Mucosa of rectum (tissue), 2 donors: ENCODE data around the gene PCCA.
A peak's percentile ranks its signal among the peaks of the same experiment; 100 is the strongest.

Experiments
- H3K27ac ChIP-seq, 2 donors: one replicate each; pipeline ENCODE4 v1.7.0; 2013; ENCODE audit warnings: inconsistent platforms in 2 of 2, low read depth in 2 of 2, low read length in 2 of 2
- H3K27me3 ChIP-seq, 2 donors: one replicate each; pipeline ENCODE4 v1.7.0; 2013; ENCODE audit warnings: low read length in 2 of 2; ENCODE audit not compliant: control insufficient read depth in 2 of 2, insufficient read depth in 2 of 2
- H3K36me3 ChIP-seq, 2 donors: one replicate each; pipeline ENCODE4 v1.7.0; 2013; ENCODE audit warnings: low read length in 2 of 2; ENCODE audit not compliant: control insufficient read depth in 2 of 2, insufficient read depth in 2 of 2
- H3K4me1 ChIP-seq, 2 donors: one replicate each; pipeline ENCODE4 v1.7.0; 2013; ENCODE audit warnings: low read length in 2 of 2, mild to moderate bottlenecking in 1 of 2; ENCODE audit not compliant: control insufficient read depth in 2 of 2, insufficient read depth in 2 of 2
- H3K4me3 ChIP-seq, 2 donors: one replicate each; pipeline ENCODE4 v1.7.0; 2013; ENCODE audit warnings: low read length in 2 of 2
- H3K9ac ChIP-seq, 2 donors: one replicate each; pipeline ENCODE4 v1.7.0; 2013; ENCODE audit warnings: low read length in 2 of 2, low read depth in 1 of 2, mild to moderate bottlenecking in 1 of 2
- H3K9me3 ChIP-seq, 2 donors: one replicate each; pipeline ENCODE4 v1.7.0; 2013; ENCODE audit warnings: low read length in 2 of 2; ENCODE audit not compliant: control insufficient read depth in 2 of 2
- donor health status: healthy.
- donor health status: Normal muscosa, but diverticular disease.

PCCA gene

GRCh38 chr13:100229603-100230002, 140.7 kb downstream of the PCCA start:
- Histone ChIP-seq H3K27me3 (no peaks in the 10 kb centered on the region), H3K9me3 (no peaks in the 10 kb centered on the region), H3K36me3 (peaks cover 0 to 4% of the 10 kb centered on the region in 2 donors), H3K27ac (peak overlapping the region; percentile 86 to 87), H3K9ac (peak overlapping the region in 1 of 2 donors; percentile 24), H3K4me1 (peaks cover 6 to 17% of the 10 kb centered on the region in 2 donors), H3K4me3 (peak overlapping the region in 1 of 2 donors; percentile 60)

DNA sequence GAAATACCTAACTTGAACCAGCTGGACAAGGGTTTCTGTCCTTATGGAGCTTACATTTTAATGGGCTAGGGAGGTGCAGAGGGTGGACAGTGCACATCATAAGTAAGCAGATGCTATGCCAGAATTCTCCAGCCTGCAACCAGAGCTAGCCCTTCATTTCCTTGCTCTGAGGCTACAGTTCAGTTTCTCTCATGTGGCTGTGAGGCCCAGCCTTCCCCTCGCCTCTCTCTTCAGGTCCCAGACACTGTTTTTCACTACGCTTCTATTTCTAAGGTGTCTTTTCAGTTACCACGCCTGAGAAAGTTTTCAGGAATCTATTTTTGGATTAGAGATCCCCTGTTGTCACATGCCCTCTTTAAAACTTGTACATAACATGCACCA, 141.9 kb downstream of the PCCA start:
- H3K9ac ChIP-seq, result peak overlapping the region in 1 of 2 donors; percentile 0
- H3K9me3 ChIP-seq, result no peaks in the 10 kb centered on the region
- H3K36me3 ChIP-seq, result peaks cover 0 to 4% of the 10 kb centered on the region in 2 donors
- peak overlapping the region; percentile 86 to 87 for H3K27ac ChIP-seq
- H3K27me3 ChIP-seq, result no peaks in the 10 kb centered on the region
- peaks cover 6 to 24% of the 10 kb centered on the region in 2 donors for H3K4me1 ChIP-seq
- H3K4me3 ChIP-seq, result no peak overlapping the region

- no peaks in the 10 kb centered on the region for H3K9me3 ChIP-seq
- no peaks in the 10 kb centered on the region for H3K27me3 ChIP-seq
- H3K36me3 ChIP-seq, result peaks cover 0 to 4% of the 10 kb centered on the region in 2 donors
- peaks cover 6 to 24% of the 10 kb centered on the region in 2 donors for H3K4me1 ChIP-seq
- no peak overlapping the region for H3K9ac ChIP-seq
- no peak overlapping the region for H3K4me3 ChIP-seq
- H3K27ac ChIP-seq, result peak overlapping the region; percentile 86 to 87
Measured at GRCh38 chr13:100231176-100231575, 142.3 kb downstream of the PCCA start.

DNA sequence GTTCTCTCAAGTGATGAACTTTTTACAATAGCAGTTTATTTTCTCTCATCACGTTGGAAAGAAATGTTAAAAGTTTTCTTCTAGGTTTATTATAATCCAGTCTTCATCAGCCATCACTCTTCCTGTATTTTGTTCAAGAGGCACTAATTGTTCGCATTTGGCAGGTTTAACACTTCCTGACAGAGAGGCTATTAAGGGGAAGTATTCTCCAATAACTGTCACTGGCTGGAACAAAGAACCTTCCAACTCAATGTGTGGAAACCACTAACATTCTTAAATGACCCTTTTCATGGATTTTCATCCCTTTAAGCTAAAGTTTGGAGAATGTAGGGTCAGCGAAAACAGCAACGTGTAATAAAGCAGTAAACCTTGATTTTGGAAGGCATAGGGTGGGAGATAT, 145.1 kb downstream of the PCCA start:
- Histone ChIP-seq H3K36me3 (no peaks in the 10 kb centered on the region), H3K27ac (no peak overlapping the region), H3K4me1 (peaks cover 6 to 24% of the 10 kb centered on the region in 2 donors), H3K9ac (no peak overlapping the region), H3K9me3 (no peaks in the 10 kb centered on the region), H3K27me3 (no peaks in the 10 kb centered on the region), H3K4me3 (no peak overlapping the region)

DNA sequence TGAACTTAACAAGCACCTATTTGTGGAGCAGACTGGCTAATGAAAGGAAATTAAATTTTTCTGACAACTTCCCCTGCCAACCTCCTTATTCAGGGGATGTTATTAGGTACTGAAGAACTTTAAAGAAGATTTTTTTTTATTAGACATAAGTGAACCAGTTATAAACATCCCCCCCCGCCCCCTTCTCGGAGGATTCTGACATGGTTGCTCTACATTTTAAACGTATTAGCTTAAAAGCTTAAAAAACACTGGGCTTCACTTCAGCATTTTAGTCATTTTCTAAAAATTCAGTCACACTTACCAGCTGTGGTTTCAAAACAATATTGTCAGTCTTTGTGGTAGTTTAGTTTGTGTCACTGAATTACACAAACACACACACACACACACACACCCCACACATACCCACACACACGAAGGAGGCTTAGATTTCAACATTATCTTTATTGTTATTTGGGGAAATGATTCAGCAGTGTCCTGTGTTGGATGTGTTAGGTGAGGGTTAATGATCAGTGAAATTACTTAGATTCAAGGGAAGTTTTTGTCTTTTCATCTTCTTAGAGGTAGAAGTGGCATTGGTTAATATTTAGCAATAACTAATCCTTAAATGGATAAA, 145.7 kb downstream of the PCCA start:
- no peak overlapping the region for H3K4me3 ChIP-seq
- no peaks in the 10 kb centered on the region for H3K9me3 ChIP-seq
- H3K27me3 ChIP-seq, result no peaks in the 10 kb centered on the region
- no peak overlapping the region for H3K27ac ChIP-seq
- H3K36me3 ChIP-seq, result no peaks in the 10 kb centered on the region
- peaks cover 3 to 24% of the 10 kb centered on the region in 2 donors for H3K4me1 ChIP-seq
- no peak overlapping the region for H3K9ac ChIP-seq

GRCh38 chr13:100235311-100235901, 146.5 kb downstream of the PCCA start:
- H3K36me3 ChIP-seq, result no peaks in the 10 kb centered on the region
- no peaks in the 10 kb centered on the region for H3K27me3 ChIP-seq
- H3K9me3 ChIP-seq, result no peaks in the 10 kb centered on the region
- H3K27ac ChIP-seq, result no peak overlapping the region
- peaks cover 0 to 20% of the 10 kb centered on the region in 2 donors for H3K4me1 ChIP-seq
- H3K4me3 ChIP-seq, result peak overlapping the region in 1 of 2 donors; percentile 11
- no peak overlapping the region for H3K9ac ChIP-seq

GRCh38 chr13:100240109-100240779, 151.4 kb downstream of the PCCA start:
- H3K27me3 ChIP-seq, result no peaks in the 10 kb centered on the region
- no peaks in the 10 kb centered on the region for H3K36me3 ChIP-seq
- no peaks in the 10 kb centered on the region for H3K9me3 ChIP-seq
- H3K27ac ChIP-seq, result no peak overlapping the region
- peaks cover 0 to 2% of the 10 kb centered on the region in 2 donors for H3K4me1 ChIP-seq
- H3K4me3 ChIP-seq, result no peak overlapping the region
- H3K9ac ChIP-seq, result no peak overlapping the region

DNA sequence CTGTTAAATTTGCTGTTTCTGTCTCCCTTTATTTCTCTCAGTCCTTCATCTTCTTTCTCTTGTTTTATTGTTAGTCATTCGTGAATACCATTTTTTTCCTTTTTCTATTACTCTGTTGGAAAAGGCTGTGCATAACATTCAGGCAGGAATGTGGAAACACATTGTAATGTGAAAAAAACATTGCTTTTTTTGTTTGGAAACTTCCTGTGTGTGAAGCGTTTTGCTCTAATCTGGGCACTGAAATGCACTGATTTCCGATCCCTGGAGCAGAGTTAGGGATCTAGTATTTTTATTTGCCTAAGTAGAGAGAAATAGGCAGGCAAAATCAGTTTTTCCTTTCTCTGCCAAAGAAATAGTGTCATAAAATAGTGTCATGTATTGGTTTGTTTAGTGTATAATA, 155.5 kb downstream of the PCCA start:
- H3K27me3 ChIP-seq, result no peaks in the 10 kb centered on the region
- no peaks in the 10 kb centered on the region for H3K36me3 ChIP-seq
- no peak overlapping the region for H3K9ac ChIP-seq
- no peak overlapping the region for H3K27ac ChIP-seq
- no peaks in the 10 kb centered on the region for H3K9me3 ChIP-seq
- H3K4me1 ChIP-seq, result no peaks in the 10 kb centered on the region
- no peak overlapping the region for H3K4me3 ChIP-seq

- Histone ChIP-seq H3K27me3 (no peaks in the 10 kb centered on the region), H3K27ac (no peak overlapping the region), H3K4me1 (no peaks in the 10 kb centered on the region), H3K4me3 (no peak overlapping the region), H3K36me3 (no peaks in the 10 kb centered on the region), H3K9me3 (no peaks in the 10 kb centered on the region), H3K9ac (no peak overlapping the region)
Measured at GRCh38 chr13:100245104-100245503, 156.2 kb downstream of the PCCA start.

- no peaks in the 10 kb centered on the region for H3K27me3 ChIP-seq
- H3K27ac ChIP-seq, result no peak overlapping the region
- no peak overlapping the region for H3K9ac ChIP-seq
- H3K4me1 ChIP-seq, result no peaks in the 10 kb centered on the region
- no peaks in the 10 kb centered on the region for H3K9me3 ChIP-seq
- H3K4me3 ChIP-seq, result no peak overlapping the region
- H3K36me3 ChIP-seq, result no peaks in the 10 kb centered on the region
Measured at GRCh38 chr13:100247937-100248336, 159.0 kb downstream of the PCCA start.
